ENCODE measurements around the gene CAMK1D.
A peak's percentile ranks its signal among the peaks of the same experiment; 100 is the strongest.
"Not testable (repeated sequence)": the region's sequence is repeated elsewhere in the genome, so short reads cannot be mapped to it uniquely, and the experiment has no call there.

The CAMK1D gene

DNA sequence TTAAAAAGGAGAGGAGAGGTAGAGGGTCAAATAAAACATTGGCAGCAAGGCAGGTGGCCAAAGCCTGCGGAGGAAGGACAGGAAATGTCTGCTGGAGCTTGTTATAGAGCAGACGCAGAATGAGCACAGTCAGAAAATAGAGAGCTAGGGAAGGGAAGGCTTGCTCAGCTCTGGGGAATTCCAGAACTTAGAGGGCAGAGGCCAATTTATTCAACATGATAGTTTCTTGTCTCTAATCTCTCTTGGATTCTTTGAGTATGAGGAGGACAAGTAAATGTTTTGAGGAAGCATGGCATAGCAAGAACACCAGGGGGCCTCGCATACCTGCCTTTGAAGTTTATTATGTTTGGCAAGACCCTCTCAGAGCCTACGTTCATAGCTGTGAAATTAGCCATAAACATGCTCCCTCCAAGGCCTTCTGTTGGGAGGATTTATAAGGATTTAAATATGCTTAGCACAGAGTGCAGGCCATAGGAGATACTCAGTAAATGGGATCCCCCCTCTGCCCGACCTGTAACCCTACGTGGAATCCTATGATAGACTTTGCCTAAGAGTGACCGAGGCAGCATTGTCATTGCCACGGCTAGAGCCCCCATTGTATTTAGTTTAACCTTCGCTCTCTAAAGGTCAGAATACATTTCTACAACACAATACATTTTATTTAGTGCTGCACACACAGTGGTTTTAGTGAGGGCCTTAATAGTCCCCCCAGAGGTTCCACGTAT, 358.3 kb downstream of the CAMK1D start:
- no peak for DNase-seq

- no peak for DNase-seq
Observed at GRCh38 chr10:12709000-12709401, 359.7 kb downstream of the CAMK1D start.

- DNase-seq: no peak
Observed at GRCh38 chr10:12709521-12709963, 360.2 kb downstream of the CAMK1D start.

DNA sequence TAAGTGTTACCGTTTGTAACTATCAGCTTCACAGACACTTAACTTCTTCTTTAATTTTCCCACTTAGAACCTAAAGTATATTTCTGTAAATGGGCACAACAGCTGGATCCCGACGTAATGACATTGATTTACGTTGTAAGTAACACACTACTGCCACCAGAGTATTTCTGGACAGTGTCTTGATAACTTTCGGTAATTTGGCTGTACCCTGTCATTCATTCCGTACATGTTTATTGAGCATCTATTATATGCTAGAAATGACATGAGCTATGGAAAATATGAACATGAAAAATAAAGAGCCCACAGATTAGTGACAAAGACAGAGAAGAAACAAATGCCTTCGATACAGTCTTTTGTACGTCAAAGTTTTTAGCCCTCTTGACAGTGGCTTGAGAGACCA, 360.8 kb downstream of the CAMK1D start:
- DNase-seq: no peak

DNA sequence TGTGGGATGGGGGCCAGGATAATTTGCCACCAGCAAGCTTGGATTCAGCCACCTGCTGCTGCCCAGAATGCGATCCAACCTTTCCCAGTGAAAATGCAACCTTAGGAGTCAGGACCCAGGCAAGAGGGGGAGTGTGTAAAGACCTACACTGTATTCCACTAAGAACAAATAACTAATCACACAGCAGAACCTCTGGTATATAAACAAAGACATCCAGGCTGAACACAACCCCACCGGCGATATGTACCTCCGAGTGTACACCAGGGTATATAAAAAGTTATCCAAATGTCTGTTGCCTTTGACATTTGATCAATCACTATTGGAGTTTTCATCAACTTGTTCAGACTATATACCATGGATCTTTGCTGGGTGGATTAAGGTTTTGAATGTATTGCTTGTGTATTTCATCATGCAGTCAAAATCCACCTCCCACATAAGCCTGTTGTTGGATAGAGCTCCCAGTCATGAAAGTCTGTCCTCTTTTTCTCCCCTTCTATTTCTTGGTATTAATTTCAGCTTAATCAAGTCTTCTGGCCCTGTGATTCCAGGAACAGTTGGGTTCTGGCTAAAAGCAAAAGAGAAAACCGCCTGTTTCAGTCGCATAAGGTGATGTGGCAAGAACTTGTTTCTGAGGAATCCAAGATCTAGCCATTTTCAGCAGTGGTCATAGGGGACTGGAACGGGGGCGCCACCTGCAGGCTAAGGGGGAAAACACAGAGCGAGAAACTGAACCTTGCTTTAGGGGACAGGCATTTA, 361.4 kb downstream of the CAMK1D start:
- DNase-seq: peak; percentile 45

DNA sequence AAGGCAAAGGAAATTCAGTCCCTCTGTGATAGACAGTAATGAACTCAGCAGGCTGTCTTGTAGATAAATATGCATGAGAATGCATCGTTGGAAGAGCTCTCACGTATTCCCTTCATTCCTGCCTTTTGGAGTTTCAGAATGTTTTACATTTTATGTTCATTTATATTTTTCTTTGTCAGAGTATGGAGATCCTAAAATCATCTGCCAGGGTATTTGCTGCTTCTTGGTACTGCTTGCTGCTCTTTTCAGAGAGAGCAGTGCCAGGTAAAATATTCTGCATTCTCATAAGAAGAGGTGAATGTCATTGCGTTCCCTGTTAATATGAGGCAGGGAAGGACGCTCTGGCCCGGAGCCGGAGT, 362.0 kb downstream of the CAMK1D start:
- no peak for DNase-seq

DNA sequence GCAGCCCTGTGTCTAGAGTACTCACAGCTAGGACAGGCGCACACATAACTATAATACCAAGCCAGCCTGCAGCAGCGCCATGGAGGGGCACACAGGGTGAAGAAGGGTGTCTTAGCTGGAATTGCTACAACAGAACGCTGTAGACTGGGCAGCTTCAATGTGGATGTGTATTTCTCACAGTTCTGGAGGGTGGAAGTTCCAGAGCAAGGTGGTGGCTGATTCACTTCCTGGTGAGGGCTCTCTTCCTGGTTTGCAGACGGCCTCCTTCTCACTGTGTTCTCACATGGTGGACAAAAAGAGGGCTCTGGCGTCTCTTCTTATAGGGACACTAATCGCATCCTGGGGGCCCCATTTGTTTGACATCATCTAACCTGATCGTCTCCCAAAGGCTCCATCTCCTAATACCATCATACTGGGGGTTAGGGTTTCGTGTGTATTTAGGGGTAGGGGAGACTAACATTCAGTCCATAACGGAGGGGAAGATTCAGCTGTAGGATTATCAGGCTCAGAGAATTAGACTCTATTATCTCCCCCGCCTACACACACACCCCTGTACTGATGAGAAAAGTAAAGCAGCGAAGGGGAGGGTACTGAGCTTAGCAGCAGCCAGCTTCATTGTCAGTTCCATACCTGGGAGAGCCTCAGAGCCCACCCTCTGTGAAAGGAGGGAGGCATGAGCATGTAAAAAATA, 363.1 kb downstream of the CAMK1D start:
- no peak for DNase-seq

- not testable (repeated sequence) for DNase-seq
Observed at GRCh38 chr10:12712984-12713316, 363.6 kb downstream of the CAMK1D start.

DNA sequence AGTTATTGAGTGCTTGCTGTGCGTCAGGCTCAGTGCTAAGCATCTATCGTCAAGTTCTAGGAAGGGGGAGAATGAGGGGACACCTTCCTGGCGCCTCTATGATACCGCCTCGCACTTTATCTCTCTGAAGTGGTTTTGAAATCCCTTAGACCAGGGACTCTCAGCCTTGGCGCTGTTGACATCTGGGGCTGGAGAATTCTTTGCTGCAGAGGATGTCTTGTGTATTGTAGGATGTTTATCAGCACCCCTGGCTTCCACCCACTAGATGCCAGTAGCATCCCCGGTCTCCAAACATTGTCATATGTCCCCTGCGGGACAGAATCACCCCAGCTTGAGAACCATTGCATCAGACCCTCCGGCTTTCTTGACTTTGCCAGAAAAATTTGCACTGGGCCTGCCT, 366.7 kb downstream of the CAMK1D start:
- no peak for DNase-seq

DNA sequence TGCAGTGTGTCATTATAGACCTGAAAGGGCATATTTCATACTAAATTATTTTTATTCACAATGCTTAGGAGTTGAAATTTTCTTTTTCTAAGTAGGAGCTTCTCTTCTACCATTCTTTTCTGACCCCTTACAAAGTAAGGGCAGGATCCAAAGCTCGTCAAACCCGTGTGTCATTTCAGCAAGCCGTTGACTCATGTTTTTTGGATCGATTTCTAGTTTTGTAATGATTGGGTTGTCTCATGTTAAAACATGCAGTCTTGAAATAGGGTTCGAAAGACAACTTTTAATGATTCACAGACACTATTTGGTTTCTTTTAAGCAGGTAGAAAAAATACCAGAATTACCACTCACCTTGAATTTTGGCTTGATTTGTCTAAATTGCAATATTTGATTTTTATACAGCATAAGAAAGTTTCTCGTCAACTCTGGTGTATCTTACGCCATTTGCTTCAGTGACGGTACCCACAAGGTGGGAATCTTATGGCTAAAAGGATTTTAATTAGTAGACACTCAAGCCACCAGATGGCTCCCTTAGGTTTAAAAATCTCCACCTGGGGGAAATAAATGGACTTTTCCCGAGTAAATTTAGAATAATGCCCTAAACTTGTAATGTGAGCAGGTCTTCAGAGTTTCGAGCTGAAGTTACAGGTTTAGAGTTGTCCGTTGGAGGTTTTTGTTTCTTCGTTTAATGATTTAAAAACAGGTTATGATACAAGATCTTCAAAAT, 368.8 kb downstream of the CAMK1D start:
- no peak for DNase-seq

- DNase-seq: no peak
Observed at GRCh38 chr10:12719365-12719764, 370.0 kb downstream of the CAMK1D start.

- no peak for DNase-seq
Observed at GRCh38 chr10:12720217-12720981, 371.1 kb downstream of the CAMK1D start.

- no peak for DNase-seq
Observed at GRCh38 chr10:12721334-12721733, 372.0 kb downstream of the CAMK1D start.

- no peak for DNase-seq
Observed at GRCh38 chr10:12723220-12723619, 373.9 kb downstream of the CAMK1D start.

DNA sequence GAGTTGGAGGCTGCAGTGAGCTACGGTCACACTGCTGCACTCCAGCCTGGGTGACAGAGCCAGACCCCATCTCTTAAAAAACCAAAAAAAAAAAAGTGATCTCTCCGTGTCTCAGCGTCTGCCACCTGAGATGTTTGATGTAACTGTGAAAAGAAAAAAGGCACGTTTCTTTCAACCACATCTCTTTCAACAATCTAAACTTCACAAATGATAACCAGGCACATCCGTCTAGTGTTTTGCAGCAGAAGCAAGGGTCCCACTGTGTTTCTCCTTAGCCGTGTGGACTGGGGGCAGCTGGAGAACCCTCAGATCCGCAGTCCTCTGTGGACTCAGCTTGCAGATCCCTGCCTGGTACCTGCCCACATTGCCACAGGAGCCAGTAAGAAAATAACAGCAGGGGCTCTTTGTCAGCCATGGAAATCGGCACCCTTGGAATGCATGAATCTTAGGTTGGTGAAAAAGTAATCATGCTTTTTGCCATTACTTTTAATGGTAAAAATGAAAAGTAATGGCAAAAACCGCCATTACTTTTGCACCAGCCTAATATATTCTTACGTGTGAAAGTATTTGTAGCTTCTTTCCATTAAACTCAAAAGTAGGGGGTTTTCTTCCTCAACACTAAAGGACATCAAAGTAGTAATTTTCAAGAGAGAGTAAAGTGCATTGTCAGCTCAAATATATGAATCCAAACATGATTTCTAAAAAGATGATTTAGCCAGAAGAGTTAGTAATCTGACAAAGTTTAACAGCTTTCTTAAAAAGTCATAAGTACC, 375.6 kb downstream of the CAMK1D start:
- DNase-seq: no peak

DNA sequence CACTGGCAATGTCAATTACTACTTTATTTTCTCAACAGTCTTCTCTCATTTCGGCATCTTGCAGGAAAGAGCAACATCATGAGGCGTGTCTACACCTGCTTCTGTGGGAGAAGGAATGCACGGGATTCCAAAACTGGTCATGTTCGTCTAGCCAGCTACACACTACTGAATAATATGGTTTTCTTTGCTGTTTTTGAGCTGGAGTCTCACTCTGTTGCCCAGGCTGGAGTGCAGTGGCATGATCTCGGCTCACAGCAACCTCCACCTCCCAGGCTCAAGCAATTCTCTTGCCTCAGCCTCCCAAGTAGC, 376.2 kb downstream of the CAMK1D start:
- DNase-seq: not testable (repeated sequence)

DNA sequence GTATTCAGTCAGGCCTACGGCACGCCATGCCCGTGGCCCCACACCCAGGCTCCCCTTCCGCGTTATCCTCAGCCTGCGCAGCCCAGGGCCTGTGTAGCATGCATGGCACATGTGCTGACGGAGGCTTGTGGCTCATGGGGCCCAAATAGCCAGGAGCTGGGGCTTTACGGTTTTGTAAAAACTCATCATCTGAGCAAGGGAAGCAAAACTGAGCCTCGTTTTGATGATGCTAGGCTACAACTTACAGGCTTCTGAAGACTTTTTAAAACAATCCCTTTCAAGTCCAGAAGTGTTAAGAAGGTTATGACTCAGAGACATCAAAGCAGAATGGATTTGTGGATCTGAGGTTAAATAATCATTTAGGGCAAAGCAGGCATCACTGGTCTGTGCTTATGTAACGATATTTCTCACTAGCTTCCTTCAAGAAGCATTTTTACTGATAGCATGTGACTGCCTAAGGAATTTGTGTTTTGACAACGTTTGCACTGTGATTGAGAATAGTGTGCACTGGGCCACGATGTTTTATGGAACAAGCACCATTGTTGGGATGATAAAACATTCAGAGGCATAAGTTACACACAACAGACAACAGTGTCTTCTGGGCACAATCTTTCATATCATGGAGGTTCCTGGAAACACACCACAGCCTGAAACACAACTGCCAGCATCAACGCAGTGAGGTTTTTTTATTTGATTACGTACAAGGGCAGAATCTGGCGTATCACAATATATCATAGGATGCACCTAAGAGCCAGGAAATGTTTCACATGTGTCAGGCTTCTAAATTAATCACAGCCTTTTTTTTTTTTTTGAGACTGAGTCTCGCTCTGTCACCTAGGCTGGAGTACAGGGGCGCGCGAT, 377.9 kb downstream of the CAMK1D start:
- no peak for DNase-seq

- no peak for DNase-seq
Observed at GRCh38 chr10:12727832-12728215, 378.5 kb downstream of the CAMK1D start.

- no peak for DNase-seq
Observed at GRCh38 chr10:12728494-12728893, 379.1 kb downstream of the CAMK1D start.

DNA sequence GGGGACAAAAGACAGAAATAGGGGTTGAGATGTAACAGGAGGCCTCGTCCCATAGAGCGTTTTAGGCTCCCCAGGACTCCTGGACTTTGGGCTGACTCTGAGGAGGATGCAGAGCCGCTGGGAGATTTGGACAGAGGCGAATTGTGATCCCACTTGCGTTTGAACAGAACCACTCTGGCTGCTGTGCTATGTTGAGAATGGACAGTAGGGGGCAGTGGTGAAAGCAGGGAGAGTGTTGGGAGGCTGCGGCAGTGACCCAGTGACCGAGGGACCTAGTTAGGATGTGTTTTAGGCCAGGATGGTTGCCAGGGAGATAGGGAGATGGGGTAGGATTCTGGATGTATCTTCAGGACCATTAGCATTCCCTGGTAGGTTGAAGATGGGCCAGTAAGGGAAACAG, 380.5 kb downstream of the CAMK1D start:
- no peak for DNase-seq

Data from effector CD8-positive, alpha-beta T cell (primary cell).